ENCODE measurements around the gene IGHMBP2. TPM values are rescaled to one million over a fixed set of nuclear protein-coding genes. Genes with fewer than 3 reads are reported as not detected.

Gene IGHMBP2
- total RNA-seq: 7.5 and 8.0 TPM in 2 replicates

GRCh38 chr11:68903288-68904247, at the start of gene IGHMBP2, which contains the start of gene MRPL21:
TSS of gene IGHMBP2 (plus strand) at chr11:68903891. CDS start at chr11:68903953, 62 bp downstream.
TSS of gene MRPL21 (minus strand) at chr11:68903832. CDS start at chr11:68903810, 22 bp downstream.

GRCh38 chr11:68980776-68981065, 77.0 kb downstream of the IGHMBP2 start, which contains the start of gene MRGPRD:
TSS of gene MRGPRD (minus strand) at chr11:68980986. CDS start at chr11:68980986, 0 bp downstream.

Other genes starting within 250 kb of the IGHMBP2 start
- gene GAL, start 219.3 kb upstream of the IGHMBP2 start, total RNA-seq: 0.43 and 0.96 TPM in 2 replicates
- 6.7 and 7.0 TPM in 2 replicates for gene TESMIN, start 152.4 kb upstream of the IGHMBP2 start, total RNA-seq
- gene CPT1A, start 62.0 kb upstream of the IGHMBP2 start, total RNA-seq: 10.6 and 33.9 TPM in 2 replicates
- 88.7 and 91.1 TPM in 2 replicates for gene MRPL21, start 59 bp upstream of the IGHMBP2 start, total RNA-seq
- gene MRGPRD, start 77.1 kb downstream of the IGHMBP2 start, total RNA-seq: not detected in 2 replicates
- under 0.01 TPM in 1 of 2 replicates, not detected in the other for gene MRGPRF, start 109.4 kb downstream of the IGHMBP2 start, total RNA-seq
- 7.0 and 7.7 TPM in 2 replicates for gene TPCN2, start 145.0 kb downstream of the IGHMBP2 start, total RNA-seq

Data from tracheal epithelial cell (primary cell).